Activated T-helper 17 cell treated with anti-CD3 and anti-CD28 coated beads, Interleukin-2, amount 50 U/mL, for 72 hours (primary cell): Measurements from ENCODE around the gene DHRS7B. TPM values are rescaled to one million over a fixed set of nuclear protein-coding genes. Genes with fewer than 3 reads are reported as not detected.
"Not testable (repeated sequence)": the region's sequence is repeated elsewhere in the genome, so short reads cannot be mapped to it uniquely, and the experiment has no call there.

ENCODE experiments used
- ATAC-seq: fragments of 150-1000 bp; cut with Tn5 transposase; replicated peaks from 2 replicates; pipeline ENCODE4 v1.10.0; 2021; ENCODE audit warnings: mild to moderate bottlenecking, moderate library complexity
- H3K27ac Mint-ChIP-seq: one replicate; pipeline ENCODE4 v1.8.0; 2022; ENCODE audit warnings: mixed read lengths
- H3K27me3 Mint-ChIP-seq: one replicate; pipeline ENCODE4 v1.8.0; 2022; ENCODE audit warnings: mixed read lengths
- H3K36me3 Mint-ChIP-seq: one replicate; pipeline ENCODE4 v1.8.0; 2022; ENCODE audit warnings: low read depth, mild to moderate bottlenecking, mixed read lengths
- H3K4me1 Mint-ChIP-seq: one replicate; pipeline ENCODE4 v1.8.0; 2022; ENCODE audit warnings: mixed read lengths
- H3K4me3 Mint-ChIP-seq: one replicate; pipeline ENCODE4 v1.8.0; 2022; ENCODE audit warnings: mild to moderate bottlenecking, mixed read lengths
- H3K9me3 Mint-ChIP-seq: one replicate; pipeline ENCODE4 v1.8.0; 2022; ENCODE audit warnings: mixed read lengths
- total RNA-seq, 2 donors: library from RNA; stranded (reverse); gene quantifications; one replicate each; pipeline ENCODE4 v1.2.3, GENCODE V29; 2022

The DHRS7B gene
- total RNA-seq, 2 donors from 2014 or later: 7.3 to 16.9 TPM

GRCh38 chr17:21098934-21099689 is 27.7 kb upstream of the DHRS7B start:
- peak; percentile 99 for ATAC-seq
- Mint-ChIP-seq H3K9me3 (no peaks in the 10 kb centered on the region), H3K36me3 (no peaks in the 10 kb centered on the region), H3K27me3 (no peaks in the 10 kb centered on the region), H3K4me3 (peak overlapping the region; percentile 99), H3K4me1 (peaks cover 6% of the 10 kb centered on the region), H3K27ac (peak overlapping the region; percentile 87)

GRCh38 chr17:21100636-21101035 is 26.1 kb upstream of the DHRS7B start:
- H3K27me3 Mint-ChIP-seq: no peaks in the 10 kb centered on the region

GRCh38 chr17:21104608-21105007 is 22.2 kb upstream of the DHRS7B start:
- Mint-ChIP-seq H3K4me1 (no peaks in the 10 kb centered on the region), H3K9me3 (no peaks in the 10 kb centered on the region), H3K4me3 (no peak overlapping the region), H3K36me3 (no peaks in the 10 kb centered on the region), H3K27ac (no peak overlapping the region), H3K27me3 (no peaks in the 10 kb centered on the region)
- ATAC-seq: no peak

More at GRCh38 chr17:21100636-21101035, 26.1 kb upstream of the DHRS7B start:
- Mint-ChIP-seq H3K36me3 (no peaks in the 10 kb centered on the region), H3K4me1 (peaks cover 6% of the 10 kb centered on the region), H3K9me3 (no peaks in the 10 kb centered on the region), H3K4me3 (peak overlapping the region; percentile 99), H3K27ac (no peak overlapping the region)
- ATAC-seq: no peak

- no peaks in the 10 kb centered on the region for H3K36me3 Mint-ChIP-seq
- ATAC-seq: no peak
- H3K4me3 Mint-ChIP-seq: no peak overlapping the region
- H3K9me3 Mint-ChIP-seq: no peaks in the 10 kb centered on the region
- no peak overlapping the region for H3K27ac Mint-ChIP-seq
- H3K27me3 Mint-ChIP-seq: no peaks in the 10 kb centered on the region
- H3K4me1 Mint-ChIP-seq: no peaks in the 10 kb centered on the region
Measured at GRCh38 chr17:21105064-21105894, 21.5 kb upstream of the DHRS7B start.

- H3K4me1 Mint-ChIP-seq: no peaks in the 10 kb centered on the region
- ATAC-seq: no peak
- H3K27ac Mint-ChIP-seq: no peak overlapping the region
- no peaks in the 10 kb centered on the region for H3K36me3 Mint-ChIP-seq
- no peaks in the 10 kb centered on the region for H3K9me3 Mint-ChIP-seq
- H3K4me3 Mint-ChIP-seq: no peak overlapping the region
- no peaks in the 10 kb centered on the region for H3K27me3 Mint-ChIP-seq
Measured at GRCh38 chr17:21106316-21106715, 20.4 kb upstream of the DHRS7B start.

GRCh38 chr17:21107067-21107650 is 19.6 kb upstream of the DHRS7B start:
- not testable (repeated sequence) for H3K4me1 Mint-ChIP-seq, H3K27me3 Mint-ChIP-seq, H3K36me3 Mint-ChIP-seq, H3K9me3 Mint-ChIP-seq, ATAC-seq, H3K4me3 Mint-ChIP-seq, H3K27ac Mint-ChIP-seq

- no peak for ATAC-seq
- H3K36me3 Mint-ChIP-seq: no peaks in the 10 kb centered on the region
- no peak overlapping the region for H3K27ac Mint-ChIP-seq
- H3K4me3 Mint-ChIP-seq: no peak overlapping the region
- H3K4me1 Mint-ChIP-seq: no peaks in the 10 kb centered on the region
- no peaks in the 10 kb centered on the region for H3K27me3 Mint-ChIP-seq
- H3K9me3 Mint-ChIP-seq: no peaks in the 10 kb centered on the region
Measured at GRCh38 chr17:21108651-21109050, 18.1 kb upstream of the DHRS7B start.

GRCh38 chr17:21113049-21113690 is 13.6 kb upstream of the DHRS7B start:
- Mint-ChIP-seq H3K27ac (no peak overlapping the region), H3K4me3 (no peak overlapping the region)
- ATAC-seq: no peak

GRCh38 chr17:21113716-21114115 is 13.0 kb upstream of the DHRS7B start:
- H3K27me3 Mint-ChIP-seq: no peaks in the 10 kb centered on the region
- H3K4me3 Mint-ChIP-seq: no peak overlapping the region
- no peaks in the 10 kb centered on the region for H3K9me3 Mint-ChIP-seq
- H3K4me1 Mint-ChIP-seq: no peaks in the 10 kb centered on the region
- H3K27ac Mint-ChIP-seq: no peak overlapping the region
- no peaks in the 10 kb centered on the region for H3K36me3 Mint-ChIP-seq
- no peak for ATAC-seq

More at GRCh38 chr17:21113049-21113690, 13.6 kb upstream of the DHRS7B start:
- Mint-ChIP-seq H3K36me3 (no peaks in the 10 kb centered on the region), H3K4me1 (no peaks in the 10 kb centered on the region), H3K27me3 (no peaks in the 10 kb centered on the region), H3K9me3 (no peaks in the 10 kb centered on the region)

GRCh38 chr17:21114791-21115190 is 12.0 kb upstream of the DHRS7B start:
- not testable (repeated sequence) for H3K4me1 Mint-ChIP-seq, H3K27ac Mint-ChIP-seq, H3K9me3 Mint-ChIP-seq, H3K4me3 Mint-ChIP-seq, H3K27me3 Mint-ChIP-seq, H3K36me3 Mint-ChIP-seq, ATAC-seq

GRCh38 chr17:21119247-21119918 is 7.4 kb upstream of the DHRS7B start:
- Mint-ChIP-seq H3K4me1 (peaks cover 11% of the 10 kb centered on the region), H3K36me3 (no peaks in the 10 kb centered on the region), H3K9me3 (no peaks in the 10 kb centered on the region), H3K27me3 (peaks cover 4% of the 10 kb centered on the region), H3K4me3 (peak overlapping the region; percentile 21), H3K27ac (no peak overlapping the region)
- peak; percentile 85 for ATAC-seq

GRCh38 chr17:21119919-21120249 is 6.9 kb upstream of the DHRS7B start:
- no peak for ATAC-seq
- Mint-ChIP-seq H3K36me3 (no peaks in the 10 kb centered on the region), H3K27ac (no peak overlapping the region), H3K9me3 (no peaks in the 10 kb centered on the region), H3K4me3 (peak overlapping the region; percentile 21), H3K4me1 (peaks cover 11% of the 10 kb centered on the region), H3K27me3 (peaks cover 4% of the 10 kb centered on the region)

GRCh38 chr17:21124086-21124485 is 2.7 kb upstream of the DHRS7B start:
- Mint-ChIP-seq H3K4me1 (peaks cover 25% of the 10 kb centered on the region), H3K4me3 (no peak overlapping the region), H3K27ac (no peak overlapping the region), H3K36me3 (peaks cover 6% of the 10 kb centered on the region), H3K9me3 (no peaks in the 10 kb centered on the region), H3K27me3 (peaks cover 4% of the 10 kb centered on the region)
- ATAC-seq: no peak

- not testable (repeated sequence) for ATAC-seq, H3K9me3 Mint-ChIP-seq, H3K27me3 Mint-ChIP-seq, H3K36me3 Mint-ChIP-seq, H3K27ac Mint-ChIP-seq
- Mint-ChIP-seq H3K4me1 (peaks cover 24% of the 10 kb centered on the region), H3K4me3 (peak overlapping the region; percentile 16)
Measured at GRCh38 chr17:21124517-21124916, 2.2 kb upstream of the DHRS7B start.
